Measurements from ENCODE around the gene PRSS12. TPM values are rescaled to one million over a fixed set of nuclear protein-coding genes. Genes with fewer than 3 reads are reported as not detected.

Gene PRSS12
- total and polyA plus RNA-seq, 2 donors (not counting 3 experiments of a cell fraction or from before 2014, with no cell fraction given) = 0.22 to 0.55 TPM

- intact Hi-C loops (cut with micrococcal nuclease) (no loop called here), dilution Hi-C loops (cut with MboI; ENCODE audit: extremely low pct_ligation_motif_present, low sequenced_read_pairs) (no loop called here)
- Histone ChIP-seq H3K9me3 (replicated peaks; ENCODE audit: control insufficient read depth, insufficient read depth, low read length) (no peaks in the 10 kb centered on the region), H4K20me1 (replicated peaks; ENCODE audit: control insufficient read depth, extremely low read depth, insufficient read depth, low read length) (no peaks in the 10 kb centered on the region), H3K9me1 (replicated peaks; ENCODE audit: control insufficient read depth, extremely low read depth, insufficient read depth, low read length) (no peaks in the 10 kb centered on the region), H3K4me1 (ENCODE audit: control insufficient read depth, extremely low read depth, insufficient read depth, low read length) (no peaks in the 10 kb centered on the region), H3K9ac (replicated peaks; ENCODE audit: extremely low read depth, insufficient read depth, low read length) (no peak overlapping the region), H3K4me3 (replicated peaks in 1 of 3; ENCODE audit: insufficient read depth in 1 of 3, low read depth in 1 of 3, low read length in 3 of 3) (peak overlapping the region; percentile 32 to 45 (median 32)), H3K79me2 (ENCODE audit: control insufficient read depth, insufficient read depth, low read length) (no peaks in the 10 kb centered on the region), H2AFZ (ENCODE audit: low read depth, low read length) (peak overlapping the region; percentile 89), H3K36me3 (ENCODE audit: control insufficient read depth in 2 of 2, extremely low read depth in 1 of 2, insufficient read depth in 2 of 2, low read length in 2 of 2) (no peaks in the 10 kb centered on the region), H3K27ac (ENCODE audit: insufficient read depth, low read depth, low read length) (no peak overlapping the region), H3K27me3 (ENCODE audit: control insufficient read depth in 2 of 2, insufficient read depth in 2 of 2, low read length in 2 of 2) (peaks cover 2 to 3% of the 10 kb centered on the region in 2 experiments), H3K4me2 (ENCODE audit: insufficient read depth, low read length) (peak overlapping the region; percentile 52)
- ChIA-PET CTCF (no interaction called here), POLR2A (no interaction called here)
- TF ChIP-seq MAX (IDR thresholded peaks at IDR 0.05; ENCODE audit: insufficient read depth, insufficient read length) = no peak
- TF ChIP-seq MYC (IDR thresholded peaks at IDR 0.05; ENCODE audit: low read depth, low read length) = no peak
- TF ChIP-seq POLR2AphosphoS5 (IDR thresholded peaks at IDR 0.05; ENCODE audit: insufficient read depth, low read depth, low read length) = peak; percentile 24
- DNase-seq (ENCODE audit: low read depth, low spot score) (no peak), FAIRE-seq (no peak)
- no TSS peak for BruUV-seq (replicated peaks)
These were observed 87.3 kb downstream of the PRSS12 start for GRCh38 chr4:118265312-118266144.

GRCh38 chr4:118264096-118264495 lies 88.7 kb downstream of the PRSS12 start:
- Histone ChIP-seq H3K36me3 (ENCODE audit: control insufficient read depth in 2 of 2, extremely low read depth in 1 of 2, insufficient read depth in 2 of 2, low read length in 2 of 2) (no peaks in the 10 kb centered on the region), H3K27ac (ENCODE audit: insufficient read depth, low read depth, low read length) (no peak overlapping the region), H3K4me3 (replicated peaks in 1 of 3; ENCODE audit: insufficient read depth in 1 of 3, low read depth in 1 of 3, low read length in 3 of 3) (no peak overlapping the region), H3K4me2 (ENCODE audit: insufficient read depth, low read length) (no peak overlapping the region), H3K9ac (replicated peaks; ENCODE audit: extremely low read depth, insufficient read depth, low read length) (no peak overlapping the region), H4K20me1 (replicated peaks; ENCODE audit: control insufficient read depth, extremely low read depth, insufficient read depth, low read length) (no peaks in the 10 kb centered on the region), H3K27me3 (ENCODE audit: control insufficient read depth in 2 of 2, insufficient read depth in 2 of 2, low read length in 2 of 2) (peaks cover 2 to 5% of the 10 kb centered on the region in 2 experiments), H2AFZ (ENCODE audit: low read depth, low read length) (no peak overlapping the region), H3K4me1 (ENCODE audit: control insufficient read depth, extremely low read depth, insufficient read depth, low read length) (no peaks in the 10 kb centered on the region), H3K9me1 (replicated peaks; ENCODE audit: control insufficient read depth, extremely low read depth, insufficient read depth, low read length) (no peaks in the 10 kb centered on the region), H3K9me3 (replicated peaks; ENCODE audit: control insufficient read depth, insufficient read depth, low read length) (no peaks in the 10 kb centered on the region), H3K79me2 (ENCODE audit: control insufficient read depth, insufficient read depth, low read length) (no peaks in the 10 kb centered on the region)
- intact Hi-C loops (cut with micrococcal nuclease) = no loop called here
- ChIA-PET POLR2A (no interaction called here), CTCF (interaction anchor here (1.7 kb wide), 1 partner anchor 19 kb away, joined by 5 read pairs; no protein-coding TSS in a partner anchor)
- TF ChIP-seq FOS (IDR thresholded peaks at IDR 0.05; ENCODE audit: borderline replicate concordance, insufficient read depth, low read length) (no peak), MYC (IDR thresholded peaks at IDR 0.05; ENCODE audit: low read depth, low read length) (no peak), GATA2 (IDR thresholded peaks at IDR 0.05; ENCODE audit: insufficient read depth, insufficient read length, low read depth, low read length) (no peak), POLR2A (IDR thresholded peaks at IDR 0.05; ENCODE audit: low read depth, low read length) (no peak), POLR2AphosphoS5 (IDR thresholded peaks at IDR 0.05; ENCODE audit: insufficient read depth, low read depth, low read length) (no peak), CTCF (IDR thresholded peaks at IDR 0.05; ENCODE audit: extremely low read depth in 1 of 2, insufficient read depth in 1 of 2, low read depth in 1 of 2, low read length in 2 of 2) (no peak), EZH2 (IDR thresholded peaks at IDR 0.05; ENCODE audit: borderline replicate concordance, low read depth, low read length, severe bottlenecking) (no peak), MAX (IDR thresholded peaks at IDR 0.05; ENCODE audit: insufficient read depth, insufficient read length) (no peak), JUN (IDR thresholded peaks at IDR 0.05; ENCODE audit: borderline replicate concordance, insufficient read depth, insufficient read length, low read depth) (no peak)
- DNase-seq (ENCODE audit: low read depth, low spot score) (no peak), FAIRE-seq (no peak)
- dilution Hi-C loops (cut with MboI; ENCODE audit: extremely low pct_ligation_motif_present, low sequenced_read_pairs) = no loop called here
- no TSS peak for BruUV-seq (replicated peaks)

All from endothelial cell of umbilical vein (primary cell).